Osteoblast (primary cell): ENCODE data around the gene PBX4. TPM values are rescaled to one million over a fixed set of nuclear protein-coding genes. Genes with fewer than 3 reads are reported as not detected.

Experiments
- DNase-seq: peaks from one replicate; pipeline ENCODE4 v3.0.0; 2011; ENCODE audit warnings: low spot score, mixed read lengths; ENCODE audit not compliant: insufficient read length; ENCODE audit errors: missing footprints
- H2AFZ ChIP-seq: 2 replicates; pipeline ENCODE4 v1.6.0; 2011; ENCODE audit warnings: mild to moderate bottlenecking, low read length
- H3K27ac ChIP-seq: 2 replicates; pipeline ENCODE4 v1.5.1; 2011; ENCODE audit warnings: mild to moderate bottlenecking, low read depth, low read length, moderate library complexity
- H3K27me3 ChIP-seq: 2 replicates; pipeline ENCODE4 v1.6.0; 2012; ENCODE audit warnings: mild to moderate bottlenecking, control low read depth, inconsistent platforms, low read length, moderate library complexity; ENCODE audit not compliant: insufficient read depth
- H3K36me3 ChIP-seq: 2 replicates; pipeline ENCODE4 v1.5.1; 2011; ENCODE audit warnings: mild to moderate bottlenecking, low read length, control low read depth, moderate library complexity; ENCODE audit not compliant: insufficient read depth
- H3K4me1 ChIP-seq: 2 replicates; pipeline ENCODE4 v1.5.1; 2011; ENCODE audit warnings: mild to moderate bottlenecking, low read length, control low read depth, moderate library complexity; ENCODE audit not compliant: insufficient read depth
- H3K4me2 ChIP-seq: 2 replicates; pipeline ENCODE4 v1.6.0; 2011; ENCODE audit warnings: mild to moderate bottlenecking, low read length; ENCODE audit not compliant: insufficient read depth
- H3K4me3 ChIP-seq: fragments of 200-600 bp; sonication (generic); 3 replicates; pipeline ENCODE4 v1.5.1; 2012; ENCODE audit warnings: mild to moderate bottlenecking, low read length, inconsistent platforms; ENCODE audit not compliant: insufficient read depth
- H3K79me2 ChIP-seq: 2 replicates; pipeline ENCODE4 v1.6.0; 2012; ENCODE audit warnings: mild to moderate bottlenecking, low read length, control low read depth, inconsistent platforms; ENCODE audit not compliant: insufficient read depth
- H3K9me3 ChIP-seq: 2 replicates; pipeline ENCODE4 v1.5.1; 2011; ENCODE audit warnings: low read depth, low read length, control low read depth
- H4K20me1 ChIP-seq: 2 replicates; pipeline ENCODE4 v1.6.0; 2012; ENCODE audit warnings: mild to moderate bottlenecking, low read length, control low read depth; ENCODE audit not compliant: insufficient read depth
- total RNA-seq: library from RNA; depleted of rRNA; stranded (reverse); fragments of >200 nt; gene quantifications from 2 replicates; pipeline ENCODE4 v1.2.3, GENCODE V29; 2012
- TF ChIP-seq, protein P1 (sequence below): IDR thresholded peaks from 2 replicates; pipeline ENCODE4 v1.5.1; 2011; ENCODE audit warnings: mild to moderate bottlenecking, low read depth, low read length, moderate library complexity; ENCODE audit errors: extremely low read depth

The PBX4 gene
- total RNA-seq, 1 donor = 0.36 TPM

- peak; percentile 91 for DNase-seq
- Histone ChIP-seq H4K20me1 (no peaks in the 10 kb centered on the region), H3K4me3 (no peak overlapping the region), H3K36me3 (no peaks in the 10 kb centered on the region), H3K4me2 (no peak overlapping the region), H3K9me3 (no peaks in the 10 kb centered on the region), H2AFZ (no peak overlapping the region), H3K79me2 (no peaks in the 10 kb centered on the region), H3K27ac (no peak overlapping the region), H3K4me1 (peaks cover 11% of the 10 kb centered on the region), H3K27me3 (peaks cover 14% of the 10 kb centered on the region)
- TF ChIP-seq, protein P1, sequence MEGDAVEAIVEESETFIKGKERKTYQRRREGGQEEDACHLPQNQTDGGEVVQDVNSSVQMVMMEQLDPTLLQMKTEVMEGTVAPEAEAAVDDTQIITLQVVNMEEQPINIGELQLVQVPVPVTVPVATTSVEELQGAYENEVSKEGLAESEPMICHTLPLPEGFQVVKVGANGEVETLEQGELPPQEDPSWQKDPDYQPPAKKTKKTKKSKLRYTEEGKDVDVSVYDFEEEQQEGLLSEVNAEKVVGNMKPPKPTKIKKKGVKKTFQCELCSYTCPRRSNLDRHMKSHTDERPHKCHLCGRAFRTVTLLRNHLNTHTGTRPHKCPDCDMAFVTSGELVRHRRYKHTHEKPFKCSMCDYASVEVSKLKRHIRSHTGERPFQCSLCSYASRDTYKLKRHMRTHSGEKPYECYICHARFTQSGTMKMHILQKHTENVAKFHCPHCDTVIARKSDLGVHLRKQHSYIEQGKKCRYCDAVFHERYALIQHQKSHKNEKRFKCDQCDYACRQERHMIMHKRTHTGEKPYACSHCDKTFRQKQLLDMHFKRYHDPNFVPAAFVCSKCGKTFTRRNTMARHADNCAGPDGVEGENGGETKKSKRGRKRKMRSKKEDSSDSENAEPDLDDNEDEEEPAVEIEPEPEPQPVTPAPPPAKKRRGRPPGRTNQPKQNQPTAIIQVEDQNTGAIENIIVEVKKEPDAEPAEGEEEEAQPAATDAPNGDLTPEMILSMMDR = no peak
These were observed 78.3 kb downstream of the PBX4 start for GRCh38 chr19:19540064-19540714.

- Histone ChIP-seq H3K9me3 (no peaks in the 10 kb centered on the region), H3K79me2 (no peaks in the 10 kb centered on the region), H2AFZ (no peak overlapping the region), H3K4me3 (no peak overlapping the region), H3K4me2 (no peak overlapping the region), H3K27me3 (peaks cover 14% of the 10 kb centered on the region), H3K27ac (no peak overlapping the region), H4K20me1 (no peaks in the 10 kb centered on the region), H3K36me3 (no peaks in the 10 kb centered on the region), H3K4me1 (peaks cover 11% of the 10 kb centered on the region)
- TF ChIP-seq, protein P1 = no peak
- peak; percentile 87 for DNase-seq
These were observed 78.8 kb downstream of the PBX4 start for GRCh38 chr19:19539698-19540063.

- Histone ChIP-seq H3K9me3 (no peaks in the 10 kb centered on the region), H3K27me3 (peaks cover 14% of the 10 kb centered on the region), H3K36me3 (no peaks in the 10 kb centered on the region), H3K4me1 (peaks cover 11% of the 10 kb centered on the region), H3K27ac (no peak overlapping the region), H3K79me2 (no peaks in the 10 kb centered on the region), H3K4me3 (no peak overlapping the region), H2AFZ (no peak overlapping the region), H3K4me2 (peak overlapping the region; percentile 58), H4K20me1 (no peaks in the 10 kb centered on the region)
- TF ChIP-seq, protein P1 = no peak
- peak; percentile 96 for DNase-seq
These were observed 79.7 kb downstream of the PBX4 start for GRCh38 chr19:19538785-19539166.

GRCh38 chr19:19538061-19538784 is 80.3 kb downstream of the PBX4 start, which contains the start of gene CILP2:
CILP2 (plus strand) TSS chr19:19538265; CDS start chr19:19538350, 85 bp downstream.
- Histone ChIP-seq H3K27me3 (peaks cover 14% of the 10 kb centered on the region), H4K20me1 (no peaks in the 10 kb centered on the region), H3K79me2 (no peaks in the 10 kb centered on the region), H3K4me2 (peak within 1 kb of the TSS; percentile 58), H2AFZ (no peak within 1 kb of the TSS), H3K4me3 (peak within 1 kb of the TSS; percentile 53), H3K36me3 (no peaks in the 10 kb centered on the region), H3K27ac (no peak within 1 kb of the TSS), H3K4me1 (peaks cover 11% of the 10 kb centered on the region), H3K9me3 (no peaks in the 10 kb centered on the region)
- TF ChIP-seq, protein P1 = no peak
- peak; percentile 96 for DNase-seq
